BJ (cell line): ENCODE measurements around the gene CLDN18. TPM values are rescaled to one million over a fixed set of nuclear protein-coding genes. Genes with fewer than 3 reads are reported as not detected.

Experiments
- CTCF ChIA-PET: fragments of 350-600 bp; formaldehyde crosslinking; extraction: SDS; loops from one replicate; lab custom pipeline; 2021; ENCODE audit warnings: antibody characterized with exemption, inconsistent platforms; lab: Yijun Ruan, JAX
- POLR2A ChIA-PET: fragments of 300-600 bp; sonication (Branson Sonifier 250); formaldehyde crosslinking; extraction: SDS; loops from one replicate; lab custom pipeline; 2021; ENCODE audit warnings: antibody characterized with exemption; lab: Charles Lee
- DNase-seq: peaks from one replicate; pipeline ENCODE4 v3.0.0-alpha.2; 2011; ENCODE audit warnings: low read depth
- H3K27me3 ChIP-seq: 2 replicates; pipeline ENCODE4 v1.6.0; 2011; ENCODE audit warnings: low read length; ENCODE audit not compliant: control insufficient read depth, insufficient read depth
- H3K36me3 ChIP-seq: 2 replicates; pipeline ENCODE4 v1.5.1; 2011; ENCODE audit warnings: low read length; ENCODE audit not compliant: control insufficient read depth, insufficient read depth
- H3K4me3 ChIP-seq: 2 replicates; pipeline ENCODE4 v1.5.1; 2011; ENCODE audit warnings: low read depth, mild to moderate bottlenecking, control low read depth, low read length
- polyA plus RNA-seq: library from polyadenylated mRNA; depleted of rRNA; stranded (reverse); fragments of >200 nt; gene quantifications from 2 replicates; pipeline ENCODE4 v1.2.3, GENCODE V29; 2011
- TF ChIP-seq, protein P1 (sequence below): IDR thresholded peaks from 2 replicates; pipeline ENCODE4 v1.5.1; 2011; ENCODE audit warnings: low read depth, mild to moderate bottlenecking, control low read depth, inconsistent platforms, low read length, moderate library complexity; ENCODE audit not compliant: insufficient read depth

Gene CLDN18
- polyA plus RNA-seq, 1 experiment = not detected

- CTCF ChIA-PET = no interaction called here
- Histone ChIP-seq H3K27me3 (no peaks in the 10 kb centered on the region), H3K4me3 (no peak overlapping the region), H3K36me3 (no peaks in the 10 kb centered on the region; the same call in 1 of the 2 replicates)
- POLR2A ChIA-PET = no interaction called here
- no peak for DNase-seq
- TF ChIP-seq, protein P1, sequence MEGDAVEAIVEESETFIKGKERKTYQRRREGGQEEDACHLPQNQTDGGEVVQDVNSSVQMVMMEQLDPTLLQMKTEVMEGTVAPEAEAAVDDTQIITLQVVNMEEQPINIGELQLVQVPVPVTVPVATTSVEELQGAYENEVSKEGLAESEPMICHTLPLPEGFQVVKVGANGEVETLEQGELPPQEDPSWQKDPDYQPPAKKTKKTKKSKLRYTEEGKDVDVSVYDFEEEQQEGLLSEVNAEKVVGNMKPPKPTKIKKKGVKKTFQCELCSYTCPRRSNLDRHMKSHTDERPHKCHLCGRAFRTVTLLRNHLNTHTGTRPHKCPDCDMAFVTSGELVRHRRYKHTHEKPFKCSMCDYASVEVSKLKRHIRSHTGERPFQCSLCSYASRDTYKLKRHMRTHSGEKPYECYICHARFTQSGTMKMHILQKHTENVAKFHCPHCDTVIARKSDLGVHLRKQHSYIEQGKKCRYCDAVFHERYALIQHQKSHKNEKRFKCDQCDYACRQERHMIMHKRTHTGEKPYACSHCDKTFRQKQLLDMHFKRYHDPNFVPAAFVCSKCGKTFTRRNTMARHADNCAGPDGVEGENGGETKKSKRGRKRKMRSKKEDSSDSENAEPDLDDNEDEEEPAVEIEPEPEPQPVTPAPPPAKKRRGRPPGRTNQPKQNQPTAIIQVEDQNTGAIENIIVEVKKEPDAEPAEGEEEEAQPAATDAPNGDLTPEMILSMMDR = no peak
Observed at GRCh38 chr3:138007898-138008297, 2.1 kb upstream of the CLDN18 start.

DNA sequence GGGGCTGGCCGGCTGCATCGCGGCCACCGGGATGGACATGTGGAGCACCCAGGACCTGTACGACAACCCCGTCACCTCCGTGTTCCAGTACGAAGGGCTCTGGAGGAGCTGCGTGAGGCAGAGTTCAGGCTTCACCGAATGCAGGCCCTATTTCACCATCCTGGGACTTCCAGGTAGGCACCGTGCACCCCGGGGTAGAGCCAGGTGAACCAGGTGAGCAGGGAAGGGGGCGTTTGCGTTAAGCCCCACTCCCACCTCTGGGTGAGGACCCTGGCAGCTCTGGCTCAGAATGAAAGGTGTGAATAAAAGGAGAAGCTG, 267 bp downstream of the CLDN18 start:
- CTCF ChIA-PET = interaction anchor here (1.3 kb wide), 1 partner anchor 63 kb away, joined by 3 read pairs; no protein-coding TSS in a partner anchor
- Histone ChIP-seq H3K27me3 (no peaks in the 10 kb centered on the region), H3K4me3 (no peak overlapping the region), H3K36me3 (no peaks in the 10 kb centered on the region; the same call in 1 of the 2 replicates)
- POLR2A ChIA-PET = no interaction called here
- DNase-seq = no peak
- TF ChIP-seq, protein P1 = no peak

- no peak for DNase-seq
- no peaks in the 10 kb centered on the region; the same call in 1 of the 2 replicates for H3K36me3 ChIP-seq
- no peaks in the 10 kb centered on the region for H3K27me3 ChIP-seq
- CTCF ChIA-PET = no interaction called here
- POLR2A ChIA-PET = no interaction called here
- no peak overlapping the region for H3K4me3 ChIP-seq
- TF ChIP-seq, protein P1 = no peak
Observed at GRCh38 chr3:138011722-138012121, 1.8 kb downstream of the CLDN18 start.

DNA sequence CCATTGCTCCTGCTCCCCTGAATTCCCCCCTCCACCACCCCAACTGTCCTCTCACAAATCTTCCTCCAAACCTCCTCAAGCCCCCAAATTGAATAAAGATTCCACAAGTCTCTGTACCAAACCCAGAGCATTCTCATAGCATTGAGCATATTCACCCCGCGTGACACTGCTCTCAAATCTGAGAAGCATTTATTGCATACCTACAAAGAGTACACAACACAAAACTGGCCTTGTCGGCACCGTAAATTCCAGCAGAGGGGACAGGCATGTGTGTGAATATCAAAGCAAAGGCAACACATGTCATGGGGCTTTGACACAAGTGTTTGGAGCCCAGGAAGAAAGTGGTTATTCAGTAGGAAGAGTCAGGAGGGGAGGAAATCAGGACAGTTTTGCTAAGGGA, 2.6 kb downstream of the CLDN18 start:
- no peaks in the 10 kb centered on the region for H3K27me3 ChIP-seq
- POLR2A ChIA-PET = no interaction called here
- TF ChIP-seq, protein P1 = no peak
- no peak overlapping the region for H3K4me3 ChIP-seq
- CTCF ChIA-PET = no interaction called here
- no peaks in the 10 kb centered on the region; the same call in 1 of the 2 replicates for H3K36me3 ChIP-seq
- no peak for DNase-seq

DNA sequence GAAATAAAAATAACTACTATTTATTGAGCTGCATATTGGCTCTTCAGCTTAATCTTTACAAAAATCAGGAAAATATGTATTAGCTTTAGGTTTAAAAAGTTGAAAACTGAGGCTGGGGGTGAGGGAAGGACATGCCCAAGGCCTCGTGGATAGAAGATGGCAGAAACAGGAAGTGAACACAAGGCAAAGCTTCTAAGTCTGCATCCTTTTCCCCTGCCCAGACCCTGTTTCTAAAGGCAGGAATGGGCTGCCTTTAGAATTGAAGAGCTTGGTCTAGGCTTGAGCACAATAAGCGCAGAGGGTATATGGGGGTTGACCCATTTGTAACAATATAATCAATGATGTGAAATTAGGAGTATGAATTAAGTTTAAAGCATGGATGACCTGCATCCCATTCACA, 6.1 kb downstream of the CLDN18 start:
- no peak for DNase-seq
- CTCF ChIA-PET = interaction anchor here (0.9 to 1.7 kb wide), 3 partner anchors 45 to 983 kb away, joined by 3 read pairs; no protein-coding TSS in a partner anchor

More for the DNA sequence above, 6.1 kb downstream of the CLDN18 start:
- POLR2A ChIA-PET = no interaction called here
- TF ChIP-seq, protein P1 = no peak
- H3K27me3 ChIP-seq = no peaks in the 10 kb centered on the region
- no peak overlapping the region for H3K4me3 ChIP-seq
- H3K36me3 ChIP-seq = no peaks in the 10 kb centered on the region; the same call in 1 of the 2 replicates
